CD4-positive, alpha-beta T cell treated with Interleukin-4 for 1 hour (primary cell): ENCODE data around the gene ENKD1.

Experiments used
- DNase-seq, 2 donors: peaks; one replicate each; pipeline ENCODE4 v3.0.0-alpha.2; 2020 to 2022

Gene ENKD1

DNA sequence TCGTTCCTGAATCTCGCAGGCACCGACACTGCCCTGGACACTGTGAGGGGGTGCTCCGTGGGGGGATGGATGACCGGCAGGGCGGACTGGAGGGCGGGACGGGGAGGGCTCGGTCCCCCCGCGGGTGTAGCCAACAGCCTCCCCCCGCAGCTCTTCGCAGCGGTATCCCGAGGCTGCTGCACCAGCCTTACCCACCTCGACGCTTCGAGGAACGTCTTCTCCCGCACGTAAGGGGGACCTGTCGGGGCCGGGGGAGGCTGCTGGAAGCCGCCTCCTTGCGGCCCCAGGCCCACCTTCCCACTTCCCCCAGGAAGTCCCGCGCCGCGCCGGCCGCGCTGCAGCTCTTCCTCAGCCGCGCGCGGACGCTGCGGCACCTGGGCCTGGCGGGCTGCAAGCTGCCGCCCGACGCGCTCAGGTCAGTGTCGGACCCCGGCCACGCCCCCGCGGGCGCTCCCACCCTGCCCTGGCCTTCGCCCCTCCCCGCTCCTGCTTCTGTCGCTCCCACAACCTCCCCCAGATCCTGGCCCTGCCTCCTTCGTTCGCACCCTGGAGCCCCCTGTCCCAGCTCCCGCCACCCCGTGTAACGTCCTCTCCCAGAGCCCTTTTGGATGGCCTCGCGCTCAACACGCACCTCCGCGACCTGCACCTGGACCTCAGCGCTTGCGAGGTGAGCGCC, 18.3 kb downstream of the ENKD1 start:
- no peak for DNase-seq

DNA sequence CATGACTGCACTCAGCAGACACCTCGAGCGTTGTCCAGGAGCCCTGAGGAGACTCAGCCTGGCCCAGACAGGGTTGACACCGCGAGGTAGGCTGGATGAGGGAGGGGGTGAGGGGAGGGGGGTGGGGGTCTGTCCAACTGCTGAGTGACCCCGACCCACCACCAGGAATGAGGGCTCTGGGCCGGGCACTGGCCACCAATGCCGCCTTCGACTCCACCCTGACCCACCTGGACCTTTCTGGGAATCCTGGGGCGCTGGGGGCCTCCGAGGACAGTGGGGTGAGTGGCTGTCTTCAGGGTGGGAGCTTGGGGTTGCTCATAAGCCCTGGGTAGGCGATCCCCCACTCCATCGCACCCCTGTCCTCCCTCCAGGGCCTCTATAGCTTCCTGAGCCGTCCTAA, 18.9 kb downstream of the ENKD1 start:
- no peak for DNase-seq

DNA sequence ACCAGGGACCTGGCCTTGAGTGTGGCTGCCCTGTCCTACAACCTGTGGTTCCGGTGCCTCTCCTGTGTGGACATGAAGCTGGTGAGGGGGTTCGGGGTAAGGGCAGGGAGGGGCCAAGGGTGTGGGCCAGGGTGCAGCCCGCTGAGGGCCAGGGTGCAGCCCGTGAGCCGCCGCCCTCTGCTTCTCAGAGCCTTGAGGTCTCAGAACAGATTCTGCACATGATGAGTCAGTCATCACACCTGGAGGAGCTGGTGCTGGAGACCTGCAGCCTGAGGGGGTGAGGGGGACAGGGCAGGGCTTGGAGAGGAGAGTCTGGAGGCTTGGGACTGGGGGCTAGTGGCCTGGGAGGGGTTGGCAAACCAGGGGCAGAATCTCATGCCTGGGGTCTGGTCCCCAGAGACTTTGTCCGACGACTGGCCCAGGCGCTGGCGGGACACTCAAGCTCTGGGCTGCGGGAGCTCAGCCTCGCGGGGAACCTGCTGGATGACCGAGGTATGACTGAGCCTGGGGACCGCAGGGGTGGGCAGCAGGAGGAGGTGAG, 19.4 kb downstream of the ENKD1 start:
- no peak for DNase-seq

DNA sequence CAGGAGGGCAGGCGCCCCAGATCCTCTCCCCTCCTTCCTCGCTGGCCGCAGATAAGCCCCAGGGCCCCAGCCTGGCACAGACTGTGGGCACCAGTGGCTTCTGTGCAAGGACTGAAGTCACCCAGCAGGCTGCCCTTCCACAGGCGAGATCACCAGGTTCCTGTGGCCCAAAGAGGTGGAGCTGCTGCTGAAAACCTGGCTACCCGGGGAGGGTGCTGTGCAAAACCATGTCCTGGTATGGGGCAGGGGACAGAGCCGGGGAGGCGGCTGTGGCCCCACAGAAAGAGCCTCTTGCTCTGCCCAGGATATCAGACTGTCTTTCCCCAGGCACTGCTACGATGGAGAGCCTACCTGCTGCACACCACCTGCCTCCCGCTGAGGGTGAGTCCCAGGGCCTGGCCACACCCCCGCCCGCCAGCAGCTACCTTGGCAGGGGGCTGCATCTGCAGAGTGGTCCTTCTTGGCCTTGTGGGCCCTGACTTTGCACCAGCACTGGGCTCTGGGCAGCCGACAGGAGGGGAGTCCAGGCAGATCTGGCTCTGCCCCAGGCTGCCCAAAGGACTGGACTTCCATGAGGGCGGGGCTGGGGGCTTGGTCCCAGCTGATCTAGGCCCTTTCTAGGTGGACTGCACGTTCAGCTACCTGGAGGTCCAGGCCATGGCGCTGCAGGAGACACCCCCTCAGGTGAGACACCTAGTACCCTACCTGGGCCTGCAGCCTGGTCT, 21.0 kb downstream of the ENKD1 start:
- DNase-seq: no peak

DNA sequence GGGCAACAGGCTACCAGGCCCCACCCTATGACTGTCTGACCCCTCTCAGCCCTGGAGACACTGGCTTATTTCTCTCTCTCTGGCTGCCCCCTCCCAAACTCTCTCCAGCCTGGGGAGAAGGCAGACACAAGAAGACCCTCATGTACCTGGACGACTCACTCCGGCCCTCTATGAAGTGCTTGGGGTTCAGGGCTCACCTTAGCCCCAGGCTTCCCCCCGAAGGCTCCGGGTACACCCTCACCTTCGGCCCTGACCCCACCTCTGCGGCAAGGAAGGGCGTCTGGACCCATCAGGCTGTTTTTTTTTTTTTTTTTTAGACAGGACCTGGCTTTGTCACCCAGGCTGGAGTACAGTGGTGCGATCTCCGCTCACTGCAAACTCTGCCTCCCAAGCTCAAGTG, 22.5 kb downstream of the ENKD1 start:
- no peak for DNase-seq

DNA sequence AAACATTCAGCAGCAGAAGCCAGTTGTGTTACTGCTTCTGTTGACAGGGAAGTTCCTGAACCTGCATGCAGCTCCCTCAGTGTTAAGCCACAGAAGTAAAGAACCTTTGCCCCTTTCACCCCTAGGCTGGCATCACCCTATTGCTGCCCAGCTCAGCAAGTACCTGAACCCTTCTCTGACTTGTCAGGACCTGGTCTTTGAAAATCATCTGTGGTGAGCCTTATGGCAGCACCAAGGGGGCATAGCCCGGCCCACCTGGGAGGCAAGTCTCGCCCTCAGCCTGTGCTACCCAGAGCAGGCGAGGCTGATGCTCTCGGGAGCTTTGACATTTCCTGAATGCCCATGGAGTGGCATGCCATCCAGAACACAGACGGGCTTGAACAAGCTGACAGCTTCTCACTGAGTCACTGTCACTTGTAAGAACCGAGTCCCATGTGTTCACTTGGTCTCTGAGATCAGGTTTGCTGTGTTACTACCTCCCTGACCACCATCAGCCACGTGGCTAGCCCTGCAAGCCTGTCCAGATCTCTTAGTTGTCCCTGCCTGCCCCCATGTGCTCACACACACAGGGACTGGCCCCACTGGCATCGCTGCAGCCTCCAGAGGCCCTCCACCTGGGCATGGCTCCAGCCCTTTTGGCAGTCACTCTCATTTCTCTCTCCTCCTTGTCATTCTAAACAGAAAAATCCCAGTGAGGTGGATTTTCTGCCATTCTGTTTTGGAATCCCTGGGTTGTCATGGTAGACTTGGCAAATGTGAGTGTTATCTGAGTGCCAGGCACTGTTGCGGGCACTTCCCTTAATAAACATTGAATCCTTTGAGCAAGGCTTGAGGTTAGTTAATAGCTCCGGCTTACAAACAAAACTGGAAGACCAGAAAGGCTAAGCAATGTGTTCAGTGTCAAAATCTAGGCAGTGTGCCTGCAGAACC, 24.5 kb downstream of the ENKD1 start:
- DNase-seq: no peak

DNA sequence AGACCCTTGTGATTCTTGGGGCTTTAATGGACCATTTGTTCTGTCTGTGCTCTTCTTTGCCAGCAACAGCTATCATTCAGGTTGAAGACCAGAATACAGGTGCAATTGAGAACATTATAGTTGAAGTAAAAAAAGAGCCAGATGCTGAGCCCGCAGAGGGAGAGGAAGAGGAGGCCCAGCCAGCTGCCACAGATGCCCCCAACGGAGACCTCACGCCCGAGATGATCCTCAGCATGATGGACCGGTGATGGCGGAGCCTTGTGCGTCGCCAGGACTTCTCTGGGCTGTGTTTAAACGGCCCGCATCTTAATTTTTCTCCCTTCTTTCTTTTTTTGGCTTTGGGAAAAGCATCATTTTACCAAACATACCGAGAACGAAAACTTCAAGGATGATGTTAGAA, 28.9 kb downstream of the ENKD1 start:
- no peak for DNase-seq

DNA sequence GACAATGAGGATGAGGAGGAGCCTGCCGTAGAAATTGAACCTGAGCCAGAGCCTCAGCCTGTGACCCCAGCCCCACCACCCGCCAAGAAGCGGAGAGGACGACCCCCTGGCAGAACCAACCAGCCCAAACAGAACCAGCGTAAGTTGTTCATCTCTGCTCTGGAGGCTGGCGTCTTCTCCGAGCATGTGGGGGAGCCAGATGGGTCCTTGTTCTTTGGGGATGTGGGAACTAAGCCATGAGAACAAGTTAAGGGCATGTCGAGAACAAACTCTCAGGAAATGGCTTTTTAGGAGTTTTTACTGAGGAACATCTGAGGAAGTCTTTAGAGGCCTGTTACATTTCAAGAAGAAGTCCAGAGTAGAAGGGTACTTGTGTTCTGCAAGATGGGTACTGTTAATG, 29.8 kb downstream of the ENKD1 start:
- DNase-seq: no peak

DNA sequence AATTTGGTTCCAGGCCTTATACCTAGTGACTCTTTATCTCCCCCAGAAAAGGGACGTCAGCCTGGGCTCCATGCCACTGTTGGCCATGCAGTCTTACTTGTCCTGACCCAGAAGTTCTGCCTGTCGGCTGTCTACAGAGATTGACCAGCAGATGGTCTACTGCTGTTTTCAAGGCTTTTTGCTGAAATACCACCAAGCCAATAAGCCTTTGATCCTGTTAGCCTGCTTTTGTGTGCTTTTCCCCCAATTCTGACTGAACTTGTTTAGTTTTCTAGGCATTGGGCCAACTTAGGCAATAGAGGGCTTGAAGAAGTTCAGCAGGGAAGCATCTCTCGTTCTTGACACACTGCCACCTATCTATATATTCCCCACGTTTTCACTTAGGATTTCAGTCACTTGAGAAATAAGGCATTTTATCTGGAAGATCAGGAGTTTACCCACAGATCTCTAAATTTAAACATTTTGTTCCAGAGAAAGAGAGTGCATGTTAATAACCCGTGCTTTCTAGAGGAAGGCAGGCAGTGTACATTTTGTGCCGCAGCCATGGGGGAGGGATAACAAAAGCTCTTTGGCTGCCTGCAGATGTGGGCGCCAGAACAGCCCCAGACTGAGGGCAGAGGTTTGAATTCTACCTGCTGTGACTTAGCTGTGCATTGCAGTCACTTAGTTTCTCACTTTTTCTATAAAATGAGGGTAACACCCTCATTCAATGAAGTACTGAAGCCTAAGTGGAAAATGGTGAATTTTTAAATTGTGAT, 34.0 kb downstream of the ENKD1 start:
- DNase-seq: no peak

DNA sequence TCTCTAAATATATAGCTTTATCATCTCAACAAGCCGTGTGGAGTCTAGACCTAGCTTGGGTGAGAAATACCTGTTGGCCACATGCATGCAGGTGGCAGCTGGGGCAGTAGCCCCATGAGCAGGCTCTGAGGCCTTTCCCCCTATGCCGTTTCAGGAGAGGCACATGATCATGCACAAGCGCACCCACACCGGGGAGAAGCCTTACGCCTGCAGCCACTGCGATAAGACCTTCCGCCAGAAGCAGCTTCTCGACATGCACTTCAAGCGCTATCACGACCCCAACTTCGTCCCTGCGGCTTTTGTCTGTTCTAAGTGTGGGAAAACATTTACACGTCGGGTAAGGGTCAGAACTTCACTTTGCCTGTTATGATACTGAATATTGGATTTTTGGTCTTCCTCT, 38.3 kb downstream of the ENKD1 start:
- no peak for DNase-seq

DNA sequence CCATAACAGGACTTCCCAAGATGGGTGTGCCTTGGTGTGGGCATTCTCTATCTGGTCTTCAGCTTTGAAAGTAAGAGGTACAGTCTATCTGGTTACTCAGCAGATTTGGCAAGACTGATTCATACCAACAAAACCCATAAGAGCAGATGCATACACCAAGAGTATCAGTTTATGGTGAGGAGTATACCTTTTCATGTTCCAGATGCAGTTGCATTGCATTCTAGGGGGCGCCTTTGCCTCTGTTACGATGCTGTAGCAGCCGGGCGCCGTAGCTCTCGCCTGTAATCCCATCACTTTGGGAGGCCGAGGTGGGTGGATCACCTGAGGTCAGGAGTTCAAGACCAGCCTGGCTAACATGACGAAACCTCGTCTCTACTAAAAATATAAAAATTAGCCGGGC, 52.7 kb downstream of the ENKD1 start:
- no peak for DNase-seq
